HL-60 (cell line): Measurements from ENCODE around the gene NR2C2AP.

Source experiments
- DNase-seq, 2 experiments: peaks; one replicate each; pipeline ENCODE4 v3.0.0-alpha.2; 2010 to 2020; ENCODE audit warnings: low read depth in 1 of 2, low spot score in 1 of 2
- H3K27ac ChIP-seq: fragments of 250-450 bp; sonication (Bioruptor Pico); replicated peaks from 2 replicates; pipeline ENCODE4 v1.5.1; 2020; ENCODE audit warnings: mild to moderate bottlenecking, moderate library complexity
- H3K27me3 ChIP-seq: fragments of 250-450 bp; sonication (Bioruptor Pico); 2 replicates; pipeline ENCODE4 v1.5.1; 2021; ENCODE audit warnings: mild to moderate bottlenecking, moderate library complexity; ENCODE audit not compliant: insufficient read depth, poor library complexity, severe bottlenecking
- H3K4me3 ChIP-seq: replicated peaks from 2 replicates; pipeline ENCODE4 v1.5.1; 2011; ENCODE audit warnings: mild to moderate bottlenecking, control low read depth, low read length; ENCODE audit not compliant: insufficient read depth
- CTCF ChIP-seq: IDR thresholded peaks from one replicate; pipeline ENCODE4 v1.5.1; 2011; ENCODE audit warnings: low read length, control low read depth, inconsistent platforms; ENCODE audit not compliant: insufficient read depth
- GABPA ChIP-seq: IDR thresholded peaks from 2 replicates; pipeline ENCODE4 v1.6.1; 2012; ENCODE audit warnings: low read depth
- POLR2AphosphoS5 ChIP-seq: IDR thresholded peaks from 2 replicates; pipeline ENCODE4 v1.6.1; 2012; ENCODE audit warnings: low read depth
- REST ChIP-seq: IDR thresholded peaks from 2 replicates; pipeline ENCODE4 v1.6.1; 2012; ENCODE audit warnings: low read depth; ENCODE audit not compliant: insufficient replicate concordance
- SPI1 ChIP-seq: IDR thresholded peaks from 2 replicates; pipeline ENCODE4 v1.6.1; 2012; ENCODE audit warnings: low read depth, mild to moderate bottlenecking, borderline replicate concordance

The NR2C2AP gene

DNA sequence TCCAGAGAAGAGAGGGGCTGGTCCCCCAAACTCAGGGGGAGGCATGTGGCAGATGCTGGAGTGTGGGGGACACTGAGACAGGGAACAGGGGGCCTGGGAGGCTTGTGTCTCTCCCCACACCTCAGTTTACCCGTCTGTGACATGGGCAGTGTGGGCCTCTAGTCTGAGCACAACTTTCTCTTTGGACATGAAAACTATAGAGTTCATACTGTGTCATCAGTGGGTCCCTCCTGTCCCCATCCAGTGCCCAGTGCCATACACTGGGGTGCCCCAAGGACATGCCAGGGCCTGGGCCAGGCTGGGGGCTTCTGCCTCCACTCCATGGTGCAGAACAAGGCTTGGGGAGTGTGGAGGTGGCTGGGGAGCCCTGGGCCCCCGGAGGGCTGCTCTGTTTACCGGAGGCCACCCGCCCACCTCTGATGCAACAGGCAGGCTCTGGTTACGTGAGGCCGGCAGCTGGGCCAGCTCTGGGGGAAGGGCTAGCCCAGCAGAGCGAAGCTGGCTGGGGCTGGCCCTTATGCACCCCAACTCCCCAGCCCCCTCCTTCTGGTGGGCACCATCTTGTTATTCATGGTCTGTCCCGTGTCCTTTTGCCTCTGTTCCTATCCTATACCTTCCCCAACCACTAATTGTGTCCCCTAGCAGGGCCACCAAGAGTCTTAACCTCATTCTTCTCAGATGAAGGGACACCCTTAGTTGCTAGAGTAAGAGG is 31.2 kb downstream of the NR2C2AP start:
- Histone ChIP-seq H3K27ac (peak overlapping the region; percentile 50), H3K27me3 (no peaks in the 10 kb centered on the region), H3K4me3 (no peak overlapping the region)
- peak in 1 of 2 experiments; percentile 80 for DNase-seq
- no peak for TF ChIP-seq CTCF
- no peak for TF ChIP-seq REST
- TF ChIP-seq SPI1: no peak
- no peak; the same call in 1 of the 2 replicates for TF ChIP-seq POLR2AphosphoS5
- TF ChIP-seq GABPA: no peak

GRCh38 chr19:19170873-19171672 is 32.1 kb downstream of the NR2C2AP start:
- TF ChIP-seq GABPA: no peak
- TF ChIP-seq SPI1: 0 out of 2 replicates have a peak, but pooled peaks have one; percentile 7
- Histone ChIP-seq H3K4me3 (no peak overlapping the region), H3K27me3 (no peaks in the 10 kb centered on the region), H3K27ac (peak overlapping the region; percentile 50)
- DNase-seq: no peak

GRCh38 chr19:19170053-19170872 is 33.0 kb downstream of the NR2C2AP start, which contains the start of gene MEF2B:
Gene MEF2B (minus strand): TSS chr19:19170263. CDS start chr19:19150735, 19,528 bp downstream.
- TF ChIP-seq POLR2AphosphoS5: no peak
- TF ChIP-seq GABPA: no peak
- TF ChIP-seq REST: no peak
- no peak for TF ChIP-seq SPI1
- TF ChIP-seq CTCF: no peak
- Histone ChIP-seq H3K4me3 (no peak within 1 kb of the TSS), H3K27ac (peak within 1 kb of the TSS; percentile 50), H3K27me3 (no peaks in the 10 kb centered on the region)
- DNase-seq: no peak
